GM21381 (cell line): ENCODE measurements around the gene NOP16.
A peak's percentile ranks its signal among the peaks of the same experiment; 100 is the strongest.

Experiments
- ATAC-seq: cut with Tn5 transposase; IDR thresholded peaks from one replicate; pipeline ENCODE4 v1.9.1; 2021; ENCODE audit warnings: mild to moderate bottlenecking, moderate library complexity; ENCODE audit not compliant: unreplicated experiment

The NOP16 gene

GRCh38 chr5:176388444-176389134 is at the start of gene NOP16, which contains the start of gene HIGD2A:
Gene NOP16, minus strand, starts transcription at chr5:176388598. Its CDS starts 59 bp downstream, at chr5:176388539.
Gene HIGD2A, plus strand, starts transcription at chr5:176388751. Its CDS starts 69 bp downstream, at chr5:176388820.
- ATAC-seq, result peak; percentile 82

GRCh38 chr5:176436656-176437055 is 48.3 kb upstream of the NOP16 start:
- ATAC-seq, result peak; percentile 64

- no peak for ATAC-seq
These were observed 44.3 kb upstream of the NOP16 start for GRCh38 chr5:176432707-176433106.

GRCh38 chr5:176429972-176430371 is 41.6 kb upstream of the NOP16 start:
- ATAC-seq, result no peak

GRCh38 chr5:176427971-176428370 is 39.6 kb upstream of the NOP16 start:
- ATAC-seq, result no peak

- ATAC-seq, result no peak
These were observed 38.5 kb upstream of the NOP16 start for GRCh38 chr5:176426876-176427275.

- no peak for ATAC-seq
These were observed 37.4 kb upstream of the NOP16 start for GRCh38 chr5:176425791-176426190.

GRCh38 chr5:176425138-176425537 is 36.7 kb upstream of the NOP16 start:
- ATAC-seq, result no peak

GRCh38 chr5:176424181-176424580 is 35.8 kb upstream of the NOP16 start:
- ATAC-seq, result no peak

GRCh38 chr5:176420972-176421544 is 32.7 kb upstream of the NOP16 start:
- ATAC-seq, result no peak

- ATAC-seq, result no peak
These were observed 31.7 kb upstream of the NOP16 start for GRCh38 chr5:176420086-176420485.

GRCh38 chr5:176418251-176418650 is 29.9 kb upstream of the NOP16 start:
- no peak for ATAC-seq

GRCh38 chr5:176416965-176417364 is 28.6 kb upstream of the NOP16 start:
- no peak for ATAC-seq

GRCh38 chr5:176415952-176416924 is 27.8 kb upstream of the NOP16 start, which contains the start of gene CLTB:
Gene CLTB, minus strand, starts transcription at chr5:176416539. Its CDS starts 176 bp downstream, at chr5:176416363.
- peak; percentile 90 for ATAC-seq

- ATAC-seq, result no peak
These were observed 27.0 kb upstream of the NOP16 start for GRCh38 chr5:176415240-176415951.

- ATAC-seq, result no peak
These were observed 26.3 kb upstream of the NOP16 start for GRCh38 chr5:176414704-176415103.

GRCh38 chr5:176413709-176414191 is 25.4 kb upstream of the NOP16 start:
- no peak for ATAC-seq

- no peak for ATAC-seq
These were observed 24.8 kb upstream of the NOP16 start for GRCh38 chr5:176413255-176413565.

- no peak for ATAC-seq
These were observed 24.3 kb upstream of the NOP16 start for GRCh38 chr5:176412517-176413254.
